ENCODE data around the gene NKAIN2.

NKAIN2 gene

DNA sequence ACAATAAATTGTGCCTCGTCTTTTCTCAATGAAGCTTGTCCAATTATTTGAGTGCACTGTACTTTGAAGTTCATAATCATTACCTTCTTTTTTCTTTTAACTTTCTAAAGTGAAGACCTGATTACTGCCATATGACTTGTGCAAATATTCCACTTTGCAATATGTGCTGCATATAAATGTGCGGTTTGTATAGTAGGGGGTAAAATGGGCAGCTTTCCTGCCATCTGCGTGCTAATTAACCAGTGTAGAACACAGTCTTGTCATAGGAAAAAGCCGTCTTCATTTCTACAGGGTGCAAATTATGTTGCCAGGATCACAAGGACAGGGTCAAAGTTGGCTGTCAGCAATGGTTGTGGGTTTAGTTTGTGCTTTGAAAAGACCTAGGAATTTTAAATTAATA lies 397.0 kb downstream of the NKAIN2 start:
- H3K4me1 ChIP-seq (ENCODE audit: control insufficient read depth in 1 of 2, insufficient read depth in 1 of 2, low read depth in 1 of 2, low read length in 1 of 2): no peaks in the 10 kb centered on the region
- TF ChIP-seq, protein P1, sequence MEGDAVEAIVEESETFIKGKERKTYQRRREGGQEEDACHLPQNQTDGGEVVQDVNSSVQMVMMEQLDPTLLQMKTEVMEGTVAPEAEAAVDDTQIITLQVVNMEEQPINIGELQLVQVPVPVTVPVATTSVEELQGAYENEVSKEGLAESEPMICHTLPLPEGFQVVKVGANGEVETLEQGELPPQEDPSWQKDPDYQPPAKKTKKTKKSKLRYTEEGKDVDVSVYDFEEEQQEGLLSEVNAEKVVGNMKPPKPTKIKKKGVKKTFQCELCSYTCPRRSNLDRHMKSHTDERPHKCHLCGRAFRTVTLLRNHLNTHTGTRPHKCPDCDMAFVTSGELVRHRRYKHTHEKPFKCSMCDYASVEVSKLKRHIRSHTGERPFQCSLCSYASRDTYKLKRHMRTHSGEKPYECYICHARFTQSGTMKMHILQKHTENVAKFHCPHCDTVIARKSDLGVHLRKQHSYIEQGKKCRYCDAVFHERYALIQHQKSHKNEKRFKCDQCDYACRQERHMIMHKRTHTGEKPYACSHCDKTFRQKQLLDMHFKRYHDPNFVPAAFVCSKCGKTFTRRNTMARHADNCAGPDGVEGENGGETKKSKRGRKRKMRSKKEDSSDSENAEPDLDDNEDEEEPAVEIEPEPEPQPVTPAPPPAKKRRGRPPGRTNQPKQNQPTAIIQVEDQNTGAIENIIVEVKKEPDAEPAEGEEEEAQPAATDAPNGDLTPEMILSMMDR (IDR thresholded peaks at IDR 0.05): no peak
- no peaks in the 10 kb centered on the region for H3K36me3 ChIP-seq
- no peak overlapping the region for H3K4me3 ChIP-seq (ENCODE audit: low read depth in 1 of 2, low read length in 1 of 2)
- H3K27ac ChIP-seq: no peak overlapping the region
- no peaks in the 10 kb centered on the region for H3K9me3 ChIP-seq
- no peaks in the 10 kb centered on the region for H3K27me3 ChIP-seq

DNA sequence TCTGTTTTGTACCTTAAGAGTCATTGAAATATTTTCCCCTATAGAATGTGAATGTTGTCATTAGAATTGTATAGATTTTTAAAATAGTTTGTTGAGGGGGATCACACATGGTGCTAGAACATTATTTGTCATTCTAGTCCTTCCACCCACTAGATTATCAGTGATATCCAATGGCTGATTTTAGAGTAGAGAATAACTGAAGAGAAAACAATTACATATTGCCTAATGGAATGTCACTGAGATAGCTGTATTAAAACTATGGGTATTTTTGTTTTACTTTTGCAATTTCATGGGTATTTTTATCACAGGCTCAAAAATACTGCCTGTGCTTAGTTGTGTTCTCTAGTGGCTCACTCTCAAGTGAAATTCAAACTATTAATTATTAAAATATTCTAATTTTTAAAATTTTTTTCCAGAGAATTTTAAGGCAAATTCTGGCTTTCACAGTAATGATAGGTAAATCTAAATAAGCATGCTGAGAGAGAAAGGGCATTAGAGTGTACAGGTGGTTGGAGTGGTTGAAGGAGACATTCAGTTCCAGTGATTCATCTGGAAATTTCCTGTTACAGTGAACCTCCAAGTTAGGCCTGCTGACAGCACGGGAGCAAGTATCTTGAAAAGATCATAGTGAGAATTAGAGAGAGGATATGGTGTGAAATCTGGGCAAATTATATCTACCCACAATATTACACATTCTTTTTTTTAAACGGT lies 399.6 kb downstream of the NKAIN2 start:
- Histone ChIP-seq H3K4me3 (ENCODE audit: low read depth in 1 of 2, low read length in 1 of 2) (no peak overlapping the region), H3K9me3 (peaks cover 3% of the 10 kb centered on the region), H3K36me3 (no peaks in the 10 kb centered on the region), H3K27ac (no peak overlapping the region), H3K27me3 (no peaks in the 10 kb centered on the region), H3K4me1 (ENCODE audit: control insufficient read depth in 1 of 2, insufficient read depth in 1 of 2, low read depth in 1 of 2, low read length in 1 of 2) (no peaks in the 10 kb centered on the region)
- TF ChIP-seq, protein P1 (IDR thresholded peaks at IDR 0.05): no peak

DNA sequence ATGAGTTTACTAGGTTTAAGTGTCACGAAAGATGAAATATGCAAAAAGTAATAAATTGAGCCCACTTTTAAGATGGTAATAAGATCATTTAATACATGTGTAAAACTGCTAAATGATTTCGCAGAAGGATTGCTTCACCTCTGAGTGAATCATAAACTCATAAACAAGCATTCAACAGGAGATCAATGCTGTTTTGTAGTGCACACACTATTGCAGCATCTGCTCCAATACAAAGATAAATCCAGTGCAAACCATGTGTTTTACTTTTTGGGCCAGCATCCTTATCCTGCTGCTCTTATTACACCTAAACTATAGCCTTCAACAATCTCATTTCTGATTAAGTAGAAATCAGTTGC lies 400.1 kb downstream of the NKAIN2 start:
- Histone ChIP-seq H3K9me3 (peaks cover 3% of the 10 kb centered on the region), H3K4me3 (ENCODE audit: low read depth in 1 of 2, low read length in 1 of 2) (no peak overlapping the region), H3K27ac (no peak overlapping the region), H3K36me3 (no peaks in the 10 kb centered on the region), H3K4me1 (ENCODE audit: control insufficient read depth in 1 of 2, insufficient read depth in 1 of 2, low read depth in 1 of 2, low read length in 1 of 2) (no peaks in the 10 kb centered on the region), H3K27me3 (no peaks in the 10 kb centered on the region)
- TF ChIP-seq, protein P1 (IDR thresholded peaks at IDR 0.05): no peak

DNA sequence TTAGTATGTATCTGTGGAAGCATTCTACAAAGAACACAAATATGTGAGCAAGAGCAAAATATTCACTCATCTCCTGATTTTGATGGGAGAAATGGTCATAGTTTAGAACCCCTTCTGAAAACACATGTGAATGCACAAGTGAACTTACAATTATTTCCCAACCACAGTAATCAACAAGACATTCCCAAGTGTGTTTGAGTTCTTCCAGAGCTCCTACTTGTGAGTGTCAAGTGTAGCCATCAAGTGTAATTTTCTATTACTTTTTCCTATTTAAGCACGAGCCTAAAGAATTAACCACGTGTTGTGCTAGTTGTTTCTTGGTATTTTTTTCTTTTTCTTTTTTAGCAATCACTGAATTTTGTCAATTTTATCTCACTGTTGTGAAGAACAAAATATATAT lies 402.3 kb downstream of the NKAIN2 start:
- no peaks in the 10 kb centered on the region for H3K4me1 ChIP-seq (ENCODE audit: control insufficient read depth in 1 of 2, insufficient read depth in 1 of 2, low read depth in 1 of 2, low read length in 1 of 2)
- H3K4me3 ChIP-seq (ENCODE audit: low read depth in 1 of 2, low read length in 1 of 2): no peak overlapping the region
- TF ChIP-seq, protein P1 (IDR thresholded peaks at IDR 0.05): no peak
- H3K27ac ChIP-seq: no peak overlapping the region
- no peaks in the 10 kb centered on the region for H3K36me3 ChIP-seq
- H3K9me3 ChIP-seq: peaks cover 3% of the 10 kb centered on the region
- H3K27me3 ChIP-seq: no peaks in the 10 kb centered on the region

DNA sequence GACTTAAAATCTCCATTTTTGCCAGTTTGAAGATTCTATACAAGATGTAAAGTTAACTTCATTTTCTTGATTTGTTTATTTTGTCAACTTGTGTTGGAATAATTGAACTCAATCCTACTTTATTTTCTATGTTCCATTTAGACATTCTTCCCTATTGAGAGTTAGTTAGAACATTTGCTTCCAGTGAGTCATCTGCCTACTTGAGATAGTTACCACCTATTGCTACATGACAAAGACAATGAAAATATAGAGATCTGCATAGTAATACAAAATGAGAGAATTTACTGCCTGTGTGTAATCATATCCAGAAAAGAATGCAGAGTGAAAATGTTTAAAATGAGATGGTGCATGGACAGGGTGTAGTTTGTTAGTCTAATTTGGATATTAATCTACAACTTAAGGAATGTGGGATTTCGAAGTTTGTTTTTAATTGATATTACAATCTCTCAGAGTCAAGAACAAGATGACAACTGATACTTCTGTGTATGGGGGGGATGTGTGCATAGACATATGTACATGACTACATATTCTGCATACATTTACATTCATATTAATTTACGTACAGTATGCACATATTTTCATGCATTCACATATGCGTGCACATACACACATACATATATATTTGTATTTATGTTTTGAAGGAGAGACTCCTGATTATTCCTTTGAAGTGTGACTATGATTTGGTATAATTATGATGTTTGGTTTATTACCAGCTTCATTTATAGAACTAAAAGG lies 420.1 kb downstream of the NKAIN2 start:
- Histone ChIP-seq H3K36me3 (no peaks in the 10 kb centered on the region), H3K27me3 (no peaks in the 10 kb centered on the region), H3K27ac (no peak overlapping the region), H3K9me3 (no peaks in the 10 kb centered on the region), H3K4me1 (ENCODE audit: control insufficient read depth in 1 of 2, insufficient read depth in 1 of 2, low read depth in 1 of 2, low read length in 1 of 2) (no peaks in the 10 kb centered on the region), H3K4me3 (ENCODE audit: low read depth in 1 of 2, low read length in 1 of 2) (no peak overlapping the region)
- TF ChIP-seq, protein P1 (IDR thresholded peaks at IDR 0.05): no peak
